Stimulated activated CD4-positive, alpha-beta T cell treated with anti-CD3 and anti-CD28 coated beads, Interleukin-1b, Interleukin-23, amount 100 ng/mL, for 4 hours (primary cell): ENCODE measurements around the gene AMER3.
A peak's percentile ranks its signal among the peaks of the same experiment; 100 is the strongest.

Experiments
- DNase-seq, 2 donors: peaks; one replicate each; pipeline ENCODE4 v3.0.0-alpha.2; 2020; ENCODE audit warnings: low read depth in 2 of 2

Gene AMER3

DNA sequence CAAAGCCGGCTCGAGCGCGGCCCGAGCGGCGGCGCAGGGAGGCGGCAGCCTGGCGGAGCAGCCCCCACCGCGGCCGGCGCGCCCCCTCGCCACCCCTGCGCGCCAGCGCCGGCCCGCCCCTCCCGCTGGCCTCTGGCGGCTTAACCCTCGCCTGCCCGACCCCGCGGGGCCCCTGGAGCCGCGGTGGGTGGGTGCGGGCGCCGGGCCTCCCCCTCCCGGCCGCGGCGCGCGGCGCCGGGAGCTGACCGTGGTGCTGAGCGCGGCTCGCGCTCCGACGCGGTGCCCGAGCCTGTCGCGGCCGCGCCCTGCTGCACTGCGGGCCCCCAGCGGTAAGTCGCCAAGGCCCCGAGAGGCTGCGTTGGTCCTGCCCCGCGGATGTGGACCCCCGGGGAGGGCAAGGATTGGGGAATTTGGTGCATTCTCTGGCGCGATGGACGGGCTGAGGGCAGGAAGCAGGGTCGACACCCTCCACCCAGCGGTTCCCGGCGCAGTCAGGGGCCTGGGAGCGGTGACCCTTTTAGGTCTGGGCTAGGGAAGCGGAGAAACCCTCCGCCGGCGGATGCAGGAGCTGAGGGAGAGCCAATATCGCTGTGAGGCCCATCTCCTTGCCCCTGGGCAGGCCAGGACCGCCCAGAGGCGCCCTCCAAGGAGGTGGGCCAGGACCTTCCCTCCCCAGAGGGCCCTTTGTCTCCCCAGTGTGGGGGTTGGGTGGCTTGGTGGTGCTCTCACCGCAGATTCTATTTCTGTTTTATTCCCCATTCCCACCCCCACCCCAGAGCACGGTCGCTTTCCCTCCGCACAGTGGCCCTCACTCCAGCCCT, 923 bp downstream of the AMER3 start:
- DNase-seq, result peak in 1 of 2 donors; percentile 7

GRCh38 chr2:130756874-130757668, 1.7 kb downstream of the AMER3 start:
- DNase-seq, result no peak

- DNase-seq, result no peak
These were observed 4.8 kb downstream of the AMER3 start for GRCh38 chr2:130759906-130760753.

- DNase-seq, result no peak
These were observed 5.7 kb downstream of the AMER3 start for GRCh38 chr2:130760754-130761751.

GRCh38 chr2:130762031-130762909, 6.9 kb downstream of the AMER3 start:
- DNase-seq, result no peak

DNA sequence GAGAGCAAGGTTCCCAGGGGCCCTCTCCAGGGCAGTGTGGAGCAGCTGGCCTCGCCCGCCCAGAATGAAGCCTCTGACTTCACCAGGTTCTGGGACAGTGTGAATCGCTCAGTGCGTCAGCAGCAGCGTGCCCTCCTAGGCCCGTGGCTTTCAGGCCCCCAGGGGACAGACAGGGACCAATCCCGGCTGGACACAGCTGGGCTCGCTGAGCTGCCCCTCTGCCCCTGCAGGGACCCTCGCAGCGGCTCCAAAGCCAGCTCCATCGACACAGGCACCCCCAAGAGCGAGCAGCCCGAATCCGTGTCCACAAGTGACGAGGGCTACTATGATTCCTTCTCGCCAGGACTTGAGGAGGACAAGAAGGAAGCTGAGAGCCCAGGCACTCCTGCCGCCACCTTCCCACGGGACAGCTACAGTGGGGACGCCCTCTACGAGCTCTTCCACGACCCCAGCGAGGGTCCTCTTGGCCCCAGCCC, 7.6 kb downstream of the AMER3 start:
- no peak for DNase-seq

DNA sequence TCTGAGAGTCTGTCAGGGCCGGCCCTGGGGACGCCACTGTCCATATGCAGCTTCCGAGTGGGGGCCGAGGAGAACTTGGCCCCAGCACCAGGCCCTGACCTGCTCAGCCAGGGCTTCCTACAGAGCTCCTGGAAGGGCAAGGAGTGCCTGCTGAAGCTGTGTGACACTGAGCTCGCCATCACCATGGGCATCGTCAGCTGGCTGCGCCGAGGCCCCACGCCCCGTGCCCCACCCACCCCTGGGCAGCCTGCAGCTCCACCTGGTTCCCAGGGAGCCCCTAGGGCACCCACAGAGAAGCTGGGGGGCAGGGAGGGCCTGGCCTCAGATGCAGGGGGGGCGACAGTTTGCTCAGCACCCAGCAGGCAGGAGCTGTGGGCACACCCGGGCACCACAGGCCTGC, 8.1 kb downstream of the AMER3 start:
- no peak for DNase-seq

GRCh38 chr2:130764035-130764820, 8.9 kb downstream of the AMER3 start:
- no peak for DNase-seq

- DNase-seq, result no peak
These were observed 9.4 kb downstream of the AMER3 start for GRCh38 chr2:130764821-130765115.

GRCh38 chr2:130765464-130765863, 10.1 kb downstream of the AMER3 start:
- DNase-seq, result no peak

- no peak for DNase-seq
These were observed 10.7 kb downstream of the AMER3 start for GRCh38 chr2:130766037-130766436.

DNA sequence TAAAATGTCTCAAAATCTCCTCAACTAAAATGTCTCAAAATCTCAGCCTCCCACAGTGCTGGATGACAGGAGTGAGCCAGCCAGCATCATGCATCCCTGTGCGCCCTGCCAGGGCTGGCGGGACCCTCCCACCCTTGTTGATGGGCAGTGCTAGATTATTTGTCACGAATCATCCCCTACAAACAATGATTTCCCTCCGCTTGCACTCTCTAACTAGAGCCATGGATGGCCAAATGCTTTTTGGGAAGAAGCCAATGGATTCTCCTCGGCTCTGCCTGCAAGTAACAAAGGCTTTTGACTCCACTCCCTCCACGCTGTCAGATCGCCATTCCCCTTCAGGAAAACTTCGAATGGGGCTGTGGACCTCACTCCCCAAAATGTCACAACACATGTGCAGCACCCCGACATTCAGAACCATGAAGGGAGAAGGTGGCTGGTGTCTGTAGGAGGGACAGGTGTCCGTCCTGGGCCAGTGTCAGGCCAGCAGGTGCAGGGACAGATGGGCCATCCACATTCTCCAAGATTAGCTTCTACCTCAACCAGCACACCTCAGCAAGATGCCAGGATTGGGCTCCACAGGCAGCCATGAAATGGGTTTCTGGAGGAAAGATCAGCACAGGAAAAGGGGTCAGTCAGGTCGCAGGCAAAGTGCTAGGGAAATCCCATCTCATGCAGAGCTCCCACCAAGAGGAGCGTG, 11.5 kb downstream of the AMER3 start:
- no peak for DNase-seq

DNA sequence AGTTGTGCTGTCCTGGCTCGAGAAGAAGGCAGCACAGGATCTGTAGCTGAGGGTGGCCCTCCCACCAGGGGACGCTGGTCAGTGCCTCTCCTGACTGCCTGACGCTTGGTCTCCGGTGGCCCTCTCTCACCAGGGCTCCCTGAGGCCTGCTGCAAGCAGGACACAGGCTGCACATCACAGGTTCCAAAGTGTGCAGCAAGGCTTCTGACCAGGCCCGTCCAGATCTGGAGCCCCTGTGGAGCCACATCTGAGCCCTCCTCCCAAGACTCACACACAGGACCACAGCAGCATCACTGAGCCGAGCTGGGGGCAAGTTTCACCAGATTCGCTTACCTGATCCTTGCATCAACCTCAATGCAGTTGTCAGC, 12.1 kb downstream of the AMER3 start:
- DNase-seq, result no peak

DNA sequence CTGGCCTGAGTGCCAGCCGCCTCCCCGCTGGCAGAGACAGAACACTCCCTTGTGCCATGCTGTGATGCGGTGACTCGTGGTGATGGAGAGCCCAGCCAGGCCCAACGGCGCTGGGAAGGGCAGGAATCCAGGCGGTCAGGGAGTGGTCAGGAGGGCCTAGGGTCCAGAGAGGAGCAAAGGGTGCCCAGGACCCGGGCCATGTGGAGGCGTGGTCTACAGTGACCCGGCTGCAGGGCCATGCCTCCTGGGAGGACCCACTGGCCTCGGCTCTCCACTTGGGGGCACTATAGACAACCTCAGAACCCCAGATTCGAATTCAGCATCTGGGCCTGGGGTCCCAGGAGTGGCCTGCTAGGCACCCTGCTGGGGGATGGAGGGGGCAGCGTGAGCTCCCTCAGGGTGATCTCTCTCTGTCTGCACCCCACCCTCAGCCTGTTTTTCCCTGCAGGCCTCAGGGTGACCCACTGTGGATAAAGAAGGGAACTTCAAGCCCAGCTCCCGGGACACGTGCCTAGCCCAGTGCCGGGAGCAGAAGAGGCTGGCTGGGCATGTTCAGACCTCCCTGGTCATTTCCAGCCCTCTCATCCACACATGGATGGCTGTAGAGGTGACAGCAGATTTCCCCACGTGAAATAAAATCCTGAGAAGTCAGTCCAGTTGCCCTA, 13.0 kb downstream of the AMER3 start:
- no peak for DNase-seq

DNA sequence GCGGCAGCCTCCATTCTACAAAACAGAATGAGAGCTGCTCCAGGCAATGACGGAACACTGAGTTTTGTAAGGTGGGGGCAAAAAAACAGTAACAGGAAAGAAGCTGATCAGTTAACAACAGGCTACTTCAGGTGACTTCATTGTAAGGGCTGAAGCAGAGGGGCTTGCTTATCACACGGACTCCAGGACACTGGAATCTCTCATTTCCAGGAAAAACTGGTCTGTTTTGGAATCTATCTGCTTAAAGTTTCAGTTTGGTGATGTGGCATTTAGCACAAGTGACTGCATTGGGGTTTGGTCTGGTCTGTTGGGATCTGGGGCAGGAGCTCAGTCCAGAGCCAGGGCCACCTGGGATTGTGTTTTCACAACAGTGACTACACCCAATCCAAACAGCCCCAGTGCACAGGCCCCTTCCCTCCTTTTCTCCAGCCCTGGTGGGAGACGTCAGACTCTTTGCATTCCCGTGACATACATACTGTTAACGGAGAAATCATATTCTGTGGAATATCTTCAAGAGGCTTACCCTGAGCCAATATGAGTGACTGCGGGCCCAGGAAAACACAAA, 14.1 kb downstream of the AMER3 start:
- DNase-seq, result no peak

GRCh38 chr2:130776550-130776949, 21.2 kb downstream of the AMER3 start:
- no peak for DNase-seq

GRCh38 chr2:130778781-130779180, 23.4 kb downstream of the AMER3 start:
- no peak for DNase-seq
